Mesothelial cell of epicardium (in vitro differentiated cells): Measurements from ENCODE around the gene PBX4. TPM values are rescaled to one million over a fixed set of nuclear protein-coding genes. Genes with fewer than 3 reads are reported as not detected.
"Not testable (repeated sequence)": the region's sequence is repeated elsewhere in the genome, so short reads cannot be mapped to it uniquely, and the experiment has no call there.

ENCODE experiments used
- DNase-seq, 2 experiments: peaks; one replicate each; pipeline ENCODE4 v3.0.0; 2021; ENCODE audit warnings: low spot score in 2 of 2; ENCODE audit not compliant: unreplicated experiment in 2 of 2
- H3K27ac Mint-ChIP-seq: 2 replicates; pipeline ENCODE4 v1.8.0; 2021; ENCODE audit warnings: mixed read lengths
- H3K27me3 Mint-ChIP-seq: 2 replicates; pipeline ENCODE4 v1.8.0; 2021; ENCODE audit warnings: low read depth, mixed read lengths
- H3K36me3 Mint-ChIP-seq: 2 replicates; pipeline ENCODE4 v1.8.0; 2021; ENCODE audit warnings: mixed read lengths
- H3K4me1 Mint-ChIP-seq: 2 replicates; pipeline ENCODE4 v1.8.0; 2021; ENCODE audit warnings: mixed read lengths
- H3K4me3 Mint-ChIP-seq: 2 replicates; pipeline ENCODE4 v1.8.0; 2021; ENCODE audit warnings: mild to moderate bottlenecking, moderate library complexity, mixed read lengths
- H3K9me3 Mint-ChIP-seq: 2 replicates; pipeline ENCODE4 v1.8.0; 2021; ENCODE audit warnings: mixed read lengths
- total RNA-seq: library from RNA; stranded (reverse); gene quantifications from 3 replicates; pipeline ENCODE4 v1.2.1, GENCODE V29; 2021
- TF ChIP-seq, protein P1 (sequence below): fragments of 200-600 bp; sonication (generic); IDR thresholded peaks from one replicate; pipeline ENCODE4 v1.5.0; 2021; ENCODE audit warnings: antibody characterized with exemption; ENCODE audit not compliant: unreplicated experiment

The PBX4 gene, protein sequence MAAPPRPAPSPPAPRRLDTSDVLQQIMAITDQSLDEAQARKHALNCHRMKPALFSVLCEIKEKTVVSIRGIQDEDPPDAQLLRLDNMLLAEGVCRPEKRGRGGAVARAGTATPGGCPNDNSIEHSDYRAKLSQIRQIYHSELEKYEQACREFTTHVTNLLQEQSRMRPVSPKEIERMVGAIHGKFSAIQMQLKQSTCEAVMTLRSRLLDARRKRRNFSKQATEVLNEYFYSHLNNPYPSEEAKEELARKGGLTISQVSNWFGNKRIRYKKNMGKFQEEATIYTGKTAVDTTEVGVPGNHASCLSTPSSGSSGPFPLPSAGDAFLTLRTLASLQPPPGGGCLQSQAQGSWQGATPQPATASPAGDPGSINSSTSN
- total RNA-seq, result 11.3 to 12.8 TPM (median 12.2 TPM) in 3 replicates

DNA sequence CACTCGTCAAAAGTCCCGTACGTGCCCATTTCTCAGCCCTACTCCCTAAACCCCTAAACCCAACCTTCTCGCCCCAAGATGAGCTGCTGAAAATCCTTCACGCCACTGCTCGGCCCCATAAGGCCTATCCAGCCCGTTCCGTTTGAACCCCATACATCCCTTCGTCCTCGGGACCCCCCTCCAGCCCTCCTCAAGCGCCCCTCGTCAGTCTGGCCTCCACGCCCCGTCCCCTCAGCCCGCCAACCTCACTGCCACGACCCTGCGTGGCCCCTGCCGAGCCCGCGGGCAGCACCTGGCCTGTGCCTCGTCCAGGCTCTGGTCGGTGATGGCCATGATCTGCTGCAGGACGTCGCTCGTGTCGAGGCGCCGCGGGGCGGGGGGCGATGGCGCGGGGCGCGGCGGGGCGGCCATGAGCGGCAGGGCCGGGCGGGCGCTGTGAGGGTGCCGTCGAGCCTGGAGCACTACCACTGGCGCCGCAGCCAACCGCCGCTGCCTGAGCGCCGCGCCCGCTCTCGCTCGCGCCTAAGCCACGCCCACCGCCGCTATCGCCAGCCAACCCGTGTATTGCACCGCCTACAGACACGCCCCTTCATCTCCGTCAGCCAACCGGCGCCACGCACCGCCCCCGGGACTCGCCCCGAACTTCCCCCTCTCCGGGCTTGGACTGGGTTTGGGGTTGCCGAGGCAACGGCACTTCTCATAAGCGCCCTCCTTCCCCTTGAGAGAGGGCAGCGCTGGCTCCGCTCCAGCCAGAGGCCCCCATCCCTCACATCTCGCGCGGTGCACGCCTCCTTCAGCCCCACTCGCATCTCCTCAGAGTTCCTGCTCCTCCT is at the start of gene PBX4:
Gene PBX4, minus strand, starts transcription at position 469 of the 833 bp plus-strand sequence. Its CDS starts 58 bp downstream, at position 411.
- peak; percentile 97 to 98 for DNase-seq
- peak within 1 kb of the TSS; percentile 74 for H3K4me3 Mint-ChIP-seq
- TF ChIP-seq, protein P1, sequence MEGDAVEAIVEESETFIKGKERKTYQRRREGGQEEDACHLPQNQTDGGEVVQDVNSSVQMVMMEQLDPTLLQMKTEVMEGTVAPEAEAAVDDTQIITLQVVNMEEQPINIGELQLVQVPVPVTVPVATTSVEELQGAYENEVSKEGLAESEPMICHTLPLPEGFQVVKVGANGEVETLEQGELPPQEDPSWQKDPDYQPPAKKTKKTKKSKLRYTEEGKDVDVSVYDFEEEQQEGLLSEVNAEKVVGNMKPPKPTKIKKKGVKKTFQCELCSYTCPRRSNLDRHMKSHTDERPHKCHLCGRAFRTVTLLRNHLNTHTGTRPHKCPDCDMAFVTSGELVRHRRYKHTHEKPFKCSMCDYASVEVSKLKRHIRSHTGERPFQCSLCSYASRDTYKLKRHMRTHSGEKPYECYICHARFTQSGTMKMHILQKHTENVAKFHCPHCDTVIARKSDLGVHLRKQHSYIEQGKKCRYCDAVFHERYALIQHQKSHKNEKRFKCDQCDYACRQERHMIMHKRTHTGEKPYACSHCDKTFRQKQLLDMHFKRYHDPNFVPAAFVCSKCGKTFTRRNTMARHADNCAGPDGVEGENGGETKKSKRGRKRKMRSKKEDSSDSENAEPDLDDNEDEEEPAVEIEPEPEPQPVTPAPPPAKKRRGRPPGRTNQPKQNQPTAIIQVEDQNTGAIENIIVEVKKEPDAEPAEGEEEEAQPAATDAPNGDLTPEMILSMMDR, result no peak
- H3K36me3 Mint-ChIP-seq, result no peaks in the 10 kb centered on the region
- peak within 1 kb of the TSS; percentile 84 for H3K27ac Mint-ChIP-seq
- H3K27me3 Mint-ChIP-seq, result no peaks in the 10 kb centered on the region
- peaks cover 30% of the 10 kb centered on the region for H3K4me1 Mint-ChIP-seq
- H3K9me3 Mint-ChIP-seq, result no peaks in the 10 kb centered on the region

GRCh38 chr19:19665420-19665948 is 47.0 kb upstream of the PBX4 start:
- not testable (repeated sequence) for H3K36me3 Mint-ChIP-seq, H3K9me3 Mint-ChIP-seq, H3K27me3 Mint-ChIP-seq, DNase-seq, H3K4me3 Mint-ChIP-seq, H3K27ac Mint-ChIP-seq
- peaks cover 32% of the 10 kb centered on the region for H3K4me1 Mint-ChIP-seq

DNA sequence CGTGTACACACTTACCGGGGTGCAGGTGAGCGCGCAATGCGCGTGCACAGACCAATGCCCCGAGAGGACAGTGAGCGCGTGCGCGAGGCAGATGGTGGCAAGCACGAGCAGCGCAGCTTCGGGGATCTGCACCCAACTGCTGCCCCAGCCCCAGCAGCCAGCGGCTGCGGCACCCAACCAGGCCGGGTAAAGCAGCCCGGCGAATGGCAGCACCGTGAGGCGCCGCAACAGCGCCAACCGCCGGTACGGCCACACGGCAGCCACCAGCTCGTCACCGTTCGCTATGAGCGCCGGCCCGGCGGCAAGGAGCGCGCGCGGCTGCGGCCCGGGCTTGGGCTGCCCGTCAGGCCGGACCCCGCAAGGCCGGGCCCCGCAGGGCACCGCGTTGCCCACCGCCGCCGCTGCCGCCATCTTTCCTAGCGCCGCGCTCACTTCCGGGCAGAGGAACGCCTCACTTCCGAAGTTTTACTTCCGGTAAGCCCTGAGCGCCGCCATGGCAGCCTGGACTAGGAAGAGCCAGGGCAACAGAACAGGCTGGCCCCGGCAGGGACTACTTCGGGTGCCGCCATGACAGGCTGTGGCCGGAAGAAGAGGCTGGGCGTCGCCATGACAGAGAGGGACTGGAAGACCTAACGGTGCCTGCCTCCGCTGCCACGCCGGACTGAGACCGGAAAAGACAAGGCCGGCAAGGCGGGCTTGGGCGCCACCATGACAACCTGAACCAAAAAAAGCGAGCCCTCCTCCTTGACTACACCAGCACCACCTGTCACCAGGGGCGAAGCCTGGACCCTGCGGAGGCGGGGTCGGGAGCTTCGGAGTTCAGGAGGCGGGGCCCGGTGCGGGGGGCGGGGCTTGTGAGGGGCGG is 45.0 kb upstream of the PBX4 start, which contains the start of gene ATP13A1:
Gene ATP13A1, minus strand, starts transcription at position 421 of the 865 bp plus-strand sequence. Its CDS starts 10 bp downstream, at position 411.
- Mint-ChIP-seq H3K4me3 (peak within 1 kb of the TSS; percentile 93), H3K36me3 (peaks cover 1% of the 10 kb centered on the region), H3K27me3 (no peaks in the 10 kb centered on the region), H3K4me1 (peaks cover 25% of the 10 kb centered on the region), H3K27ac (peak within 1 kb of the TSS; percentile 98), H3K9me3 (no peaks in the 10 kb centered on the region)
- TF ChIP-seq, protein P1, result no peak
- peak; percentile 83 to 89 for DNase-seq

- Mint-ChIP-seq H3K9me3 (no peaks in the 10 kb centered on the region), H3K4me3 (peak overlapping the region; percentile 93), H3K27me3 (no peaks in the 10 kb centered on the region), H3K36me3 (peaks cover 6% of the 10 kb centered on the region), H3K27ac (peak overlapping the region; percentile 81), H3K4me1 (peaks cover 20% of the 10 kb centered on the region)
- no peak for DNase-seq
- TF ChIP-seq, protein P1, result no peak
Observed at GRCh38 chr19:19662871-19663255, 44.4 kb upstream of the PBX4 start.

DNA sequence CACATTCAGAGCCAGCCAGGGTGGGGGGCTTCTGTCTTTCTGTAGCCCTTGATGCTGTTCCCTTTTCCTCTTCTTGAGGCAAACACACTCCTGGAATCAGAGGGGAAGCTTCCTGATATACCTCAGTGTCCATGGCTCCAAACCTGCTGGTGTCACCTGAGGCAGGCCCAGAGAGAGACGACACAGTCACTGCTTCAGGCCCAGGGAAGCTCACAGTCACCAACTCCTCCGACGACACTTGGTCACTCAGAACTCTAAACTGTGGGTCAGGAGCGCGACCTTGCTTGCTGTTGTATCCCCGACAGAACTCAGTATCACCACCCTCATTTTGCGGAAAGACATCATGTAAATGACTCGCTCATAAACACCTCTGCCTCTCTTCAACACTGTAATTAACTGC is 43.9 kb upstream of the PBX4 start:
- TF ChIP-seq, protein P1, result no peak
- H3K27ac Mint-ChIP-seq, result peak overlapping the region; percentile 81

More for the DNA sequence above, 43.9 kb upstream of the PBX4 start:
- H3K4me3 Mint-ChIP-seq, result peak overlapping the region; percentile 93
- H3K27me3 Mint-ChIP-seq, result no peaks in the 10 kb centered on the region
- peaks cover 6% of the 10 kb centered on the region for H3K36me3 Mint-ChIP-seq
- peaks cover 20% of the 10 kb centered on the region for H3K4me1 Mint-ChIP-seq
- no peaks in the 10 kb centered on the region for H3K9me3 Mint-ChIP-seq
- DNase-seq, result no peak
